Bone marrow (tissue), 2 donors: ENCODE data around the gene DDX59.

Experiments used
- DNase-seq, 2 donors: peaks; one replicate each; lab custom pipeline; 2025; lab: John Stamatoyannopoulos, UW

DDX59 gene

DNA sequence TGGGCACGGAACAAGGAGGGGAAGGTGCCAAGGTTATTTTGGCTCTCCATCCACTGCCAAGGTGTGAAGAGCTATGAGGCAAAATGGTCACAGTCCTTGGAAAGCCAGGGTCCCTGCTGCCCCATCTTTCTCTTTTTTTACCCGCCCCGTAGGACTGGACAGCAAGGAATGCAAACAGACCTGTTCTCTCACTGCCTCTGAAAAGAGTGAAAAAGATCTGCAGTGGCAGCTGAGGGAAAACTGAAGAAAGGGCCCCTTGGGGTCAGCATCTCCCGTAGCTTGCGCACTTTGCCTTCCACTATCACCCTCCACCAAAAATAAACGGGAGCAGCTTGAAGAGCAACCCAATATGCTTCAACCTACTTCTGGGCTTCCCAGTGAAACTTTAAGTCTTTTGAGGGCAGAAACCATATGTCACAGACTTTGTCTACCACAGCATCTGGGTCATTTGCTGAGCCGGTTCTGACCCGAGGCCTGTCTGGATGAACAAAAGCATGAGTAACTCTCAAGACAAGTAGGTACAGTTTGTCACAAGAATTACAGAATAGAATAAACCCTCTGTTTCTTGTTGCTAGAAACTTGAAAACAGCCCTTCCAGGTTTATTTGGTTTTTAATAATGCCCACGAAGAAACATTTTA, 39.7 kb downstream of the DDX59 start:
- DNase-seq = no peak

DNA sequence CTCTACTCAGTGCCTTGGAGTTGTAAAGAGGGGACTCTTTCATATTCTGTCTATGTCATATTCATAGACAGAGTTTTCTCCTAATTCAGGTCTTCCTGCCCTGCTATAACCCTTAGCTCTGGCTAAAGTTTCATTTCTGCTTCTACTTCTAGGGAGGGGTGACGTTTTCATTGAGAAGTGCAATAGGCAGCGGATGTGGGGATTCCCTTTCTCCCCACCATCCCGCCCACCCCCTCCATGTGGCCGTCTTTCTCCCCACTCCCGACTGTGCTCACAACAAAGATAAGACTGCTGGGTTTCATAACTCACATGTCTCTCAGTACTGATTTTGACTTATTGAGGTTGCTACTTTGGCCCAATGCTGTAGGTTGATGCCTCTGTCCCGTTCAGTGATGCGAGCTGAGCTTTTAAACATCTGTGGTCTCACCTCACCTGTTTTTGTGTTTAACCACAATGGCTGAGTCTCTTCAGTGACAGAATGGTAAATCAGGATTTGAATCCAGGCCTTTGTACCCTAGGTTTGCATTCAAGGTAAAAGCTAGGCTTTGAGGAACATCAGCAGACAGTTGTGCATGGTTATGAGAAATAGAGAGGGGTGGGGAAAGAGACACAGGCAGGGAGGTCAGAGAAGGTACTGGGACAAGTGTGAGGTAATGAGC, 41.4 kb downstream of the DDX59 start:
- no peak for DNase-seq

DNA sequence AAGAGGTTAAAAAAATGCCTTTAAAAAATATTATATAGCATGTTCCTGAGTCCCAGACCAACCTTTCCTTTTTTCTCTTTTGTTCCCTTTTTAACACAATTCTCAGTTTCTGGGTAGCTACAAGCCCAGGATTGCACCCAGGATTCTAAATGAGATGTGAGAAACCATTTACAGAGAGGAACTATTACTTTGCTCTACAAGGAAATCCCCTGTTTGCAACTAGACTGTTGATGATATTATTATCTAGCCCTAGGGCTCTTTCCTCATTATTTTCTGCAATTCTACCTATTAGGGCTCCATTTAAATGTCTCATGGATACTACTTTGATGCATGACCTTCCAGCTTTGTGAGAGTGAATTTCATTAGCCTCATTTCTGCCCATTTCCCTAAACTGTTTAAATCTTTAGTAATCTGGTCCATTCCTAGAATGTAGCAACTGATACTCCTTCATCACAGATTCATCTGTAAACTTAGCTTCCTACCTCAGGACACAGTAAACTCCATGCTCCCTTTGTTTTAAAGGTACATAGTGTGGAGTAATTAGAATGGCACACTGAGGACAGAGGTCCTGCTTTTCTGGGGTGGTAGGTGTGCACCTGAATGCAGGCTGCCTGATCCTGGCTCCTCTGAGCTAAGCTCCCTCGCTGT, 42.0 kb downstream of the DDX59 start:
- no peak for DNase-seq

DNA sequence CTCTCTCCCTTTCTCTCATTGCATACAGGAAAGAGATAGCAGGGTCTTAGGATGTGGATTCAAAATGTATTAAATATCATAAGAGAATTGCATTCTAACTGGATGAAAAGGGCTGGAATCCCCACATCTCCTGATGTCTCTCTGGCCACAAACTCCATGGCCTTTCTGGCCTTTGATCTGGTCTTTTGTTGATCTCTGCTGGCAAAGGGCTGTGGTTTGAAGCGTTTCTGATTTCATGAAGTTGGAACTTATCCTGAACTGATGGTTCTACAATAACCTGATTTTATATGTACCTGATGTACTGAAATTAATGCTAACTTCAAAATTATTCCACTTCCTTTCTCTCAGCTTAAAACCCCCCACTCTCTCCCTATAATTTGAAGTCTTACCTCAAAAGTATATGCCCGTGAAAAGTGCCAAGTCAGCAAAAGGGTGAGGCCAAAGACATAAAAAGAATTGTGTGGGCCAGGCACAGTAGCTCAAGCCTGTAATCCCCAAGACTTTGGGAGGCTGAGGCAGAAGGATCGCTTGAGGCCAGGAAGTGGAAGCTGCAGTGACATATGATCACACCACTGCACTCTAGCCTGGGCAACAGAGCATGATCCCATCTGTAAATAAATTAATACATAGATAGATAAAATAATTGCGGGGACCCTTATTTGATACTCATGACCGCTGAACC, 42.7 kb downstream of the DDX59 start:
- no peak for DNase-seq

DNA sequence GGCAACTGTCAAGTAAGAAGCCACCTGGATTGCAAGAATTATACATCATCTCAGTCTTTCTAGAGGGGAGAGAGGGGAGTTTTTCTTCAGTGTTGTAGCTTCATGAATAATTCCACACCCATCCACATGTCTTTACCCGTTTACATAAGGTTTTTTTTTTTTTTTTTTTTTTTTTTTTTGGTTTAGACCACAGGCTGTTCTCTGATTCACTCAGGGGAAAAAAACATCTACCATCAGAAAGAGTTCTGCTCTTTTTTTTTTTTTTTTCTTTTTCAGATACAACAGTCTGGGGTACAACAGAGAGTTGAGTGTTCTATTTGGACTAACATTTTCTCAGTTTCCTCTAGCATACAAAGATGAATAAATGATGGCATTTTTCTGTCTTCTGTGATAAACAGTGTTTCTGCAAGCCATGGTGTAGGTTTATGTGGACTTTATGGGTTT, 44.3 kb downstream of the DDX59 start:
- DNase-seq = peak in 1 of 2 donors; percentile 41

DNA sequence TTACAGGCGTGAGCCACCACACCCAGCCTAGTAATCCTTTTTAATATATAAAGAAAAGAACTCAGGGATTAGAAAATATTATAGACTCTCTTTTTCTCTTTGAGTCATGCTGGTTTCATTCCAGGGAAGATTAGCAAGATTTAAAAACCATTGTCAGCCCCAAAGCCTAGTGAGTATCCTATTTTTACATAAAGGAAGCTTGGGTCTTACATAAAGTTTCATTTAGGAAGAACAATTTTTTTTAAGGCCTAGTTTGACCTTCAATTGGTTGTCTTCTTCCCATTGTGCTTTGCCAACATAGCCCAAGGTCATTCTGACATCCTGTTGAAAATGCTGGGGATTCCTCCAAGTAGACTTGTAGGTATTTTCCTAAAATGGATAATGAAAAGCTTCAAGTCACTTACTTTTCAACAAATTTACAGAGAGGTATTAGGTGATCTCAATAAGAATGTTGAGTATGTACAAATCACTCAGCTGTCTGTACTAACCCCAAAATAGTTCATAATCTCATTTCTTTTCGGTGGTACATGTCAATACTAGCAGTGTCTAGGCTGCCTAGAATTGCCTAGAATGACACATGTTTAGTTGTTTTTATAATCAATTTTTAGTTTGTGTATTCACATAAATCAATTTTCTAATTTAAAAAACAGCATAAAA, 44.9 kb downstream of the DDX59 start:
- no peak for DNase-seq

DNA sequence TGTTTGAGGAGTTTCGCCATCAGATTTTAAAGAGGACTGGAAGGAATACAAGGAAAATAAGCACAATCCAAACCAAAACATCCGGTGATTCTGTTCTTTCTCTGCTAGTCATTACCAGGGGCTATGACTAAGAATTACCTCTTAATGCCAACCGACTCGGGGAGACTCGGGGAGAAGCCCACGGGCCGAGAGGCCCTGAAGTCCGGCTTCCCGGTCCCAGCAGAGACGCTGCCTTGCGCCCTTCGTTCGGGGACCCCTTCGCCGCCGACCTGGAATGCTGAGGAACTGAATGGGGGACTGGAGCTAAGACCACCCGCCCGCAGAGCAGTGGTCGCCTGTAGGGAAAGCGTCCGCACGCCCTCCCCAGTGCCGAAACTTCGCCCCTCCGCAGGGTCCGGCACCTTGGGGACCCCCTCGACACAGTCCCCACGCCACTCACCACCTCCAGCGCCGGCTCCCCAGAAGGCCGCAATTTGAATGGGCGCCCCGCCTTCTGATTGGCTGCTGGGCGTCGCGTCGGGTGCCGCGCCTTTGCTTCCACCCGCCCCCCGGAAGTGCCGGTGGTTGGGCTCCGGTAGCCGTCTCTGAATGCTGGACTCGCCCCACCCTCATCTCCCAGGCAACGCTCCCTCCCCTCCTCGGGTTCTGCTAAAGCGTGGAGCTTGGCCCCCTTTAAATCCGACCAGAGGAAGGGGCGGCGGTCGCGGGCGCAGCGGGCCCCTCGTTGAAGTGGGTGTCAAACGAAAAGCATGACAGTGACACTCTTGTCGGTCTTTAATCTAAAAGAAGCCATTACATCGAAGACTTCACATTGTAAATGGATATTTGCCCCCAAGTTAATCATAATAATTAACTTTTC, 49.2 kb downstream of the DDX59 start, which contains the start of gene KIF14:
KIF14 (minus strand) TSS at position 479 of the 859 bp plus-strand sequence. CDS start 2,028 bp downstream, outside the sequence.
- peak; percentile 81 to 92 for DNase-seq

DNA sequence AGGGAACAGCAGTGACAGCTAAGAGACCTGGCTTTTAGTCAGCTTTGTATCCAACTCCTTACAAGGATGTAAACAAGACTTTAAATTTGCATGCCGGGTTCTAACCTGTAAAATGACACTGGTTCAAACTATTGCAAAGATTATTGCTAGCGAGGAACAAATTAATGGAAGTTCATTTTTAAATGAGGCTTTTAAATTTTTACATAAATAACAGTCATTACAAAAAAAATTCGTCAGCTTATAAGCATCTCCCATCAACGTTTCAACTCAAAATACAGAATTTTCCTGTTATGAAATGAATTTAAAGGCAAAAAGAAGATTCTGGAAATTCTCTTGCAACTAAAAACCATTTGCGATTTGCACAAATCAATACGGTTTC, 49.8 kb downstream of the DDX59 start:
- DNase-seq = no peak

DNA sequence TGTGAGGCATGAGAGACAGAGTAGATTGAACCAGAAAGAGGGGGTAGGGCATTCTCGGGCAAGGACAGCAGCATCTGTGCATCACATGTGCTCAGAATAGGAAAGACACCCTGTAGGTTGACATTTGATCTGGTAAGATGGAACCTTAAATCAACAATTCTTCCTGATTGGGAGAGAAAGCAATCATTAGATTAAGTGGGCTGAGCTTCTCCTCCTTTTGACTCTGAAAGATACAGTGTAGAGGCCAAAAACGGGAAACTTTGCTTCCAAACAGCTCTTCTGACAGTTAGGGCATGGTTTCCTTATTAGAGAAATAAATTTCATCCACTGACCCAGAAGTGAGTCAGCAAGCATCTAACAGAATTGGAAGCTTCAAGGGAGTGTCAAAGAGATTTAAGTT, 58.9 kb downstream of the DDX59 start:
- no peak for DNase-seq

DNA sequence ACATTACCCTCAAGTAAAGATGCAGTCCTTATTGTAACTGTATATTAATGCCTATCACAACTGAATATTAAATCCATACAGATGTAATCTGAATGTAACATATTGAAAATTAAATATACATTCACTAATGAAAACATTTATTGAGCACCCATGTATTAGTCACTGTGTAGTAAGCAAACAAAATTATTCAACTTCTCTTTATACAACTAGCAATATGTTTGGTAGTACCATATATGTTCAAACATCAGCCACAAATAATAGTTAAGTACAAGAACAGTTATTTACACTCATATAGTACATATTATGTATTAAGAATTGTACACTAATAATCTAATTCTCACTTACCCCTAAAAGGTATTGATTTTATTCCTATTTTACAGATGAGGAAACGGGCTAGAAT, 67.1 kb downstream of the DDX59 start:
- DNase-seq = no peak
